ENCODE data around the gene NFIB. TPM values are rescaled to one million over a fixed set of nuclear protein-coding genes. Genes with fewer than 3 reads are reported as not detected.

NFIB gene
- total RNA-seq, 1 experiment from 2014 or later, result 12.5 TPM

- Mint-ChIP-seq H3K9me3 (no peaks in the 10 kb centered on the region), H3K27ac (no peak overlapping the region), H3K36me3 (no peaks in the 10 kb centered on the region), H3K4me3 (no peak overlapping the region), H3K27me3 (ENCODE audit: low read depth) (no peaks in the 10 kb centered on the region; the same call in none of the 2 replicates), H3K4me1 (peaks cover 28% of the 10 kb centered on the region)
- DNase-seq (ENCODE audit: low spot score) (no peak), ATAC-seq (no peak)
- ChIA-PET POLR2A (interaction anchor here (0.7 kb wide), 1 partner anchor 596 kb away, joined by 3 read pairs; no protein-coding TSS in a partner anchor), CTCF (no interaction called here)
- TF ChIP-seq HMGA2 (CRISPR knock-in tag; IDR thresholded peaks at IDR 0.05) (no peak), KAT7 (CRISPR knock-in tag; IDR thresholded peaks at IDR 0.05; ENCODE audit: borderline replicate concordance) (no peak), ATF2 (CRISPR knock-in tag; IDR thresholded peaks at IDR 0.05; ENCODE audit: borderline replicate concordance, low read depth) (no peak), ARID4B (CRISPR knock-in tag; IDR thresholded peaks at IDR 0.05; ENCODE audit: borderline replicate concordance) (no peak), GRHL2 (CRISPR knock-in tag; IDR thresholded peaks at IDR 0.05; ENCODE audit: insufficient replicate concordance, severe bottlenecking) (no peak), IRF1 (CRISPR knock-in tag; IDR thresholded peaks at IDR 0.05) (no peak), ZNF138 (CRISPR knock-in tag; conservative IDR thresholded peaks at IDR 0.05) (no peak), NFYB (CRISPR knock-in tag; conservative IDR thresholded peaks at IDR 0.05; ENCODE audit: low read depth) (no peak), ELF4 (CRISPR knock-in tag; IDR thresholded peaks at IDR 0.05; ENCODE audit: low read depth) (no peak), SP1 (CRISPR knock-in tag; conservative IDR thresholded peaks at IDR 0.05) (no peak), NFATC4 (CRISPR knock-in tag; IDR thresholded peaks at IDR 0.05) (no peak)
Observed at GRCh38 chr9:14341437-14342122, 27.6 kb upstream of the NFIB start.

GRCh38 chr9:14340994-14341393 is 27.1 kb upstream of the NFIB start:
- ATAC-seq (no peak), DNase-seq (ENCODE audit: low spot score) (no peak)
- ChIA-PET CTCF (no interaction called here), POLR2A (no interaction called here)
- H3K9me3 Mint-ChIP-seq, result no peaks in the 10 kb centered on the region
- H3K36me3 Mint-ChIP-seq, result no peaks in the 10 kb centered on the region
- no peak overlapping the region for H3K4me3 Mint-ChIP-seq
- H3K27me3 Mint-ChIP-seq (ENCODE audit: low read depth), result no peaks in the 10 kb centered on the region; the same call in none of the 2 replicates
- no peak overlapping the region for H3K27ac Mint-ChIP-seq
- no peak for TF ChIP-seq EMX1 (CRISPR knock-in tag; IDR thresholded peaks at IDR 0.05)
- TF ChIP-seq HMGXB4 (CRISPR knock-in tag; IDR thresholded peaks at IDR 0.05), result no peak
- no peak for TF ChIP-seq ZNF138 (CRISPR knock-in tag; conservative IDR thresholded peaks at IDR 0.05)
- TF ChIP-seq RORB (CRISPR knock-in tag; IDR thresholded peaks at IDR 0.05), result no peak
- TF ChIP-seq NR3C1 (CRISPR knock-in tag; conservative IDR thresholded peaks at IDR 0.05; ENCODE audit: low read depth), result no peak
- TF ChIP-seq NFATC4 (CRISPR knock-in tag; IDR thresholded peaks at IDR 0.05), result no peak
- no peak for TF ChIP-seq FOXP1 (CRISPR knock-in tag; IDR thresholded peaks at IDR 0.05; ENCODE audit: borderline replicate concordance)
- no peak for TF ChIP-seq ZNF423 (CRISPR knock-in tag; IDR thresholded peaks at IDR 0.05)
- no peak for TF ChIP-seq TEAD4 (CRISPR knock-in tag; IDR thresholded peaks at IDR 0.05)
- TF ChIP-seq CREB1 (CRISPR knock-in tag; IDR thresholded peaks at IDR 0.05), result no peak
- TF ChIP-seq ZNF671 (CRISPR knock-in tag; IDR thresholded peaks at IDR 0.05), result no peak
- TF ChIP-seq SMAD4 (CRISPR knock-in tag; IDR thresholded peaks at IDR 0.05), result no peak
- no peak for TF ChIP-seq MAX (CRISPR knock-in tag; IDR thresholded peaks at IDR 0.05)
- TF ChIP-seq ELF4 (CRISPR knock-in tag; IDR thresholded peaks at IDR 0.05; ENCODE audit: low read depth), result no peak
- no peak for TF ChIP-seq ATF6 (CRISPR knock-in tag; IDR thresholded peaks at IDR 0.05)
- TF ChIP-seq JAZF1 (CRISPR knock-in tag; IDR thresholded peaks at IDR 0.05), result no peak
- H3K4me1 Mint-ChIP-seq, result peaks cover 32% of the 10 kb centered on the region
